SK-N-SH (cell line): ENCODE data around the gene ZMYM1.

Experiments
- CHD2 ChIP-seq: fragments of 150-350 bp; IDR thresholded peaks from 2 replicates; pipeline ENCODE4 v1.6.1; 2018; ENCODE audit warnings: low read length; ENCODE audit not compliant: partially characterized antibody
- CTCF ChIP-seq: fragments of 200-600 bp; sonication (generic); IDR thresholded peaks from 2 replicates; pipeline ENCODE4 v1.6.1; 2017; ENCODE audit warnings: antibody characterized with exemption, mild to moderate bottlenecking, moderate library complexity

- TF ChIP-seq CTCF (no peak), CHD2 (no peak)
Observed at GRCh38 chr1:35069746-35070145, 9.4 kb upstream of the ZMYM1 start.
